Nucleus accumbens (tissue), 56 donors: ENCODE measurements around the gene DENND2A.
A peak's percentile ranks its signal among the peaks of the same experiment; 100 is the strongest.
"Not testable (repeated sequence)": the region's sequence is repeated elsewhere in the genome, so short reads cannot be mapped to it uniquely, and the experiment has no call there.

Experiments
- DNase-seq, 56 donors: peaks; one replicate each; lab custom pipeline; 2025; lab: John Stamatoyannopoulos, UW

The DENND2A gene

GRCh38 chr7:140596519-140597427 is 43.8 kb downstream of the DENND2A start:
- no peak for DNase-seq

- DNase-seq: no peak
Observed at GRCh38 chr7:140595468-140596092, 45.0 kb downstream of the DENND2A start.

- no peak for DNase-seq
Observed at GRCh38 chr7:140594131-140594691, 46.4 kb downstream of the DENND2A start.

- no peak for DNase-seq
Observed at GRCh38 chr7:140593672-140593982, 47.0 kb downstream of the DENND2A start.

- DNase-seq: no peak
Observed at GRCh38 chr7:140592964-140593671, 47.5 kb downstream of the DENND2A start.

GRCh38 chr7:140591180-140591902 is 49.3 kb downstream of the DENND2A start:
- DNase-seq: no peak

GRCh38 chr7:140587243-140587642 is 53.4 kb downstream of the DENND2A start:
- no peak for DNase-seq

GRCh38 chr7:140586516-140586915 is 54.1 kb downstream of the DENND2A start:
- no peak for DNase-seq

- DNase-seq: no peak
Observed at GRCh38 chr7:140585333-140585732, 55.3 kb downstream of the DENND2A start.

GRCh38 chr7:140584195-140584851 is 56.3 kb downstream of the DENND2A start:
- no peak for DNase-seq

GRCh38 chr7:140581411-140581810 is 59.2 kb downstream of the DENND2A start:
- DNase-seq: peak in 29 of 56 donors; percentile 2 to 63 (median 30)

GRCh38 chr7:140577651-140578050 is 63.0 kb downstream of the DENND2A start:
- DNase-seq: no peak

GRCh38 chr7:140576589-140576988 is 64.0 kb downstream of the DENND2A start:
- DNase-seq: no peak

GRCh38 chr7:140571538-140572122 is 69.0 kb downstream of the DENND2A start:
- no peak for DNase-seq

- no peak for DNase-seq
Observed at GRCh38 chr7:140570120-140570519, 70.5 kb downstream of the DENND2A start.

GRCh38 chr7:140568021-140568813 is 72.4 kb downstream of the DENND2A start:
- no peak for DNase-seq

- DNase-seq: not testable (repeated sequence)
Observed at GRCh38 chr7:140566186-140566585, 74.4 kb downstream of the DENND2A start.

GRCh38 chr7:140565761-140566160 is 74.9 kb downstream of the DENND2A start:
- DNase-seq: not testable (repeated sequence)

GRCh38 chr7:140564643-140565042 is 76.0 kb downstream of the DENND2A start:
- no peak for DNase-seq
